ENCODE data around the gene CAGE1. TPM values are rescaled to one million over a fixed set of nuclear protein-coding genes. Genes with fewer than 3 reads are reported as not detected.

Gene CAGE1
- total RNA-seq, 1 donor from 2014 or later: 0.07 TPM

DNA sequence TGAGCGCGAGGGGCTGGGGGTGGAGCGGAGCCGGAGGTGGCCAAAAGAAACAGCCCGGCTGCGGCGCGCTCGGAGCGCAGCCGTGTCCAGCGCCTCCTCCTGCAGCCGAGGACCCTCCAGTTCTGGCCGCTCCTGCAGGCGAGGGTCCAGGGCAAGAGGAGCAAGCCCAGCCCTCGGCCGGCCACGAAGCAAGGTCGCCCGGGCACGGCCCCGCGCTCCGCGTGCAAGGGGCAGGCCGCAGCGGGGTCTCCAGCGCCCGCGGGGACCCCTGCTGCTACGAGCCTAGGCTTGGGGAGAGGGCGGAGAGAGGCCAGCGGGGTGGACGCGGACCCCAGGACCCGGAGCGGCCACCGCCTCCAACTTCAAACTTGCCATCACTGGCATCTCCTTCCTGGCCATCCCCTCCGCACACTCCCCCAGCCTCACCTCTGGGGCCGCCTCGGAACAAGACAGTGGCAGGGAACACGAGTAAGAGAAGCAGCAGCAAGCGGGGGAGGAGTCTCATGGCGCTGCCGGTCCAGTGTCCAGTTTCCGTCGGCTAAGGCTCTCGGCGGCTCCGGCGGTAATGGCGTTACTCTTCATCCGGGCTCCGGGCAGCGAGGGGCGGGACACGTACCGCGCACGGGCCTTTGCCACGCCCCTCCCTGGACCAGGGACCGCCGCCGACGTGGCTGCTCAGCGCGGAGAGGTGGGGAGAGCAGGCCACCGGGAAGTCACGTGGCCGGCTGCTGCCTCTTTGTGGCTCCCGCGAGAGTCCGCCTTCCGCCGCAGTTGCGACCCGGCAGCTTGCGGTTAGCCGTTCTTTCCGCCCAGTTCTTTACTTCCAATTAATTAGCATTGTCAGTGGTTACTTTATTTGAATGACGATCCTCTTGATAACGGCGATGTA is 76.7 kb downstream of the CAGE1 start, which contains the start of gene SSR1:
TSS of gene SSR1 (minus strand) at position 584 of the 889 bp plus-strand sequence. CDS start at position 505, 79 bp downstream.
- intact Hi-C loops (cut with micrococcal nuclease): loop anchor here (1.0 to 5.0 kb wide), 7 partner anchors 11 to 751 kb away; partner anchors contain the start of genes BLOC1S5, CAGE1, RIOK1 and SNRNP48
- CTCF ChIA-PET: no interaction called here
- POLR2A ChIA-PET: interaction anchor here (0.6 to 6.9 kb wide), 10 partner anchors 11 to 279 kb away, joined by 3 to 75 read pairs (median 4); partner anchors contain the start of genes CAGE1, RIOK1 and SNRNP48
- Mint-ChIP-seq H3K9me3 (no peaks in the 10 kb centered on the region), H3K4me3 (peak within 1 kb of the TSS; percentile 94), H3K27me3 (no peaks in the 10 kb centered on the region), H3K36me3 (ENCODE audit: low read depth) (peaks cover 32% of the 10 kb centered on the region), H3K27ac (peak within 1 kb of the TSS; percentile 84), H3K4me1 (peaks cover 39% of the 10 kb centered on the region)
- peak; percentile 98 for ATAC-seq (ENCODE audit: low read depth)
- peak; percentile 94 for DNase-seq
- TF ChIP-seq, protein P1, sequence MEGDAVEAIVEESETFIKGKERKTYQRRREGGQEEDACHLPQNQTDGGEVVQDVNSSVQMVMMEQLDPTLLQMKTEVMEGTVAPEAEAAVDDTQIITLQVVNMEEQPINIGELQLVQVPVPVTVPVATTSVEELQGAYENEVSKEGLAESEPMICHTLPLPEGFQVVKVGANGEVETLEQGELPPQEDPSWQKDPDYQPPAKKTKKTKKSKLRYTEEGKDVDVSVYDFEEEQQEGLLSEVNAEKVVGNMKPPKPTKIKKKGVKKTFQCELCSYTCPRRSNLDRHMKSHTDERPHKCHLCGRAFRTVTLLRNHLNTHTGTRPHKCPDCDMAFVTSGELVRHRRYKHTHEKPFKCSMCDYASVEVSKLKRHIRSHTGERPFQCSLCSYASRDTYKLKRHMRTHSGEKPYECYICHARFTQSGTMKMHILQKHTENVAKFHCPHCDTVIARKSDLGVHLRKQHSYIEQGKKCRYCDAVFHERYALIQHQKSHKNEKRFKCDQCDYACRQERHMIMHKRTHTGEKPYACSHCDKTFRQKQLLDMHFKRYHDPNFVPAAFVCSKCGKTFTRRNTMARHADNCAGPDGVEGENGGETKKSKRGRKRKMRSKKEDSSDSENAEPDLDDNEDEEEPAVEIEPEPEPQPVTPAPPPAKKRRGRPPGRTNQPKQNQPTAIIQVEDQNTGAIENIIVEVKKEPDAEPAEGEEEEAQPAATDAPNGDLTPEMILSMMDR (IDR thresholded peaks at IDR 0.05): no peak

DNA sequence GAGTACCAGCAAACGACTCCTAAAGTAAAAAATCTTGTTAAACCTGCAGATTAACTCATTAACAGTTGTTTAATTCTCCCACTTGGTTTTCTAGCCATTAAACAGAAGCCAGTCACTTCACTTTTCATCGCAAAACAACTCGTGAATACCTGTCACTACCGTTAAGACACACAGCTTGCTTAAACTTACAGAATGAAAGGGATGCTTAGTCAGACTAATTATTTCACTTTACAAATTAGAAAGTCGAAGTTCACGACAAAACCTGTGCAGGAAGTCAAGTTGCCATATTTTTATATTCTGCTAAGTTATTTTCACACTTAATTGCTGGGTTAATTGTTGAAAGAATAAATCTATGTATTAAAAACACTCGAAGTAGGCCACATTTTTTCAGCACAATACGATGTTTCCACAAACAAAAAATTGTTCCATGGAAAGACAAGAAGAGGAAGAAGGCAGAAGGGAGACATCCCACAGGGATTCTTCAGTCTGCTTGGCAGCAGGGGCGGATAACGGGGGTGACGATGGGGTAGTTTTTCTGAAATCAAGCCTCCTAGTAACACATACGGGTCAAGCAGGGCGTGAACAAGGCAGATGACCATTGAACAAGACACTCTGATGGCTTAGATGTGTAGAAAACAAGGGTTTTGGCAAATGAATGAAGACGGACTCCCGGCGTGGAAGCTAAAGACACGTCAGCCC is 77.5 kb downstream of the CAGE1 start:
- peaks cover 43% of the 10 kb centered on the region for H3K4me1 Mint-ChIP-seq
- ChIA-PET POLR2A (interaction anchor here (0.6 to 6.9 kb wide), 7 partner anchors 12 to 280 kb away, joined by 3 to 75 read pairs (median 3); partner anchors contain the start of genes CAGE1, RIOK1 and SNRNP48), CTCF (no interaction called here)
- ATAC-seq (ENCODE audit: low read depth) (no peak), DNase-seq (no peak)
- H3K27ac Mint-ChIP-seq: peak overlapping the region; percentile 76
- H3K36me3 Mint-ChIP-seq (ENCODE audit: low read depth): peaks cover 39% of the 10 kb centered on the region
- intact Hi-C loops (cut with micrococcal nuclease): loop anchor here (1.0 to 5.0 kb wide), 3 partner anchors 12 to 255 kb away; no protein-coding TSS in a partner anchor
- no peaks in the 10 kb centered on the region for H3K9me3 Mint-ChIP-seq
- TF ChIP-seq, protein P1 (IDR thresholded peaks at IDR 0.05): no peak
- H3K4me3 Mint-ChIP-seq: peak overlapping the region; percentile 94
- H3K27me3 Mint-ChIP-seq: no peaks in the 10 kb centered on the region

DNA sequence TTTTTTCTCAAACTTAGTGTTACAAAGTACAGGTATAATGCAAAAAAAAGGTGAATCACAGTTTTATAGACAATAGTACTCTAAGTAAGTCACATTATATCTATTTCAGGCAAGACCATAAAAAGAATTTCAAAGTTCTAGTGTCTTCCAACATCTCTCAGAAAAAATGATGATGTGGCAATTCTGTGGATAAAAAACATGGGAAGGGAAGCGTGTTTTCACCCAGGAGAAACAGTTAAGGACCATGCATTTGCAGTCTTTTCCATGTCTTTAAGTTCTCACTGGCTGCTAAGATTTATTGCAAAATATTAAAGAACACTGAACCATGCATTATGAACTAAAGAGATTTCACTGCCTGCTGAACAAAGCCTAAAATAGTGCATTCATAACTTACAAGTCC is 78.4 kb downstream of the CAGE1 start:
- Mint-ChIP-seq H3K4me3 (peak overlapping the region; percentile 59), H3K27ac (no peak overlapping the region), H3K27me3 (no peaks in the 10 kb centered on the region), H3K36me3 (ENCODE audit: low read depth) (peaks cover 44% of the 10 kb centered on the region), H3K4me1 (peaks cover 48% of the 10 kb centered on the region), H3K9me3 (no peaks in the 10 kb centered on the region)
- TF ChIP-seq, protein P1 (IDR thresholded peaks at IDR 0.05): no peak
- ATAC-seq (ENCODE audit: low read depth) (no peak), DNase-seq (no peak)
- CTCF ChIA-PET: no interaction called here
- POLR2A ChIA-PET: interaction anchor here (6.9 kb wide), 1 partner anchor 78 kb away, joined by 75 read pairs; the partner anchor contains the start of genes CAGE1 and RIOK1
- intact Hi-C loops (cut with micrococcal nuclease): loop anchor here (5.0 kb wide), 1 partner anchor 254 kb away; no protein-coding TSS in a partner anchor

DNA sequence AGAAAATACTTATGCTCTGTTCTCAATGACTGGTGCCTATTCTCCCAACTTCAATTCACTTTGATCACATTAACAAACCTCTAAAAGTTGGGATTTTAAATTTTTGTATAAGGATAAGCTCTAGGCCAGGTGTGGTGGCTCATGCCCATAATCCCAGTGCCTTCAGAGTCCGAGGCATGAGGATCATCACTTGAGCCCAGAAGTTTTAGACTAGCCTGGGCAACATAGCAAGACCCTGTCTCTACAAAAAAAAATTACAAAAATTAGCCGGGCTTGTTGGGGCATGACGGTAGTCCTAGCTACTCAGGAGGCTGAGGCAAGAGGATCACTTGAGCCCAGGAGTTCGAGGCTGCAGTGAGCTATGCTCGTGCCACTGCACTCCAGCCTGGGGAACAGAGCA is 80.5 kb downstream of the CAGE1 start:
- ChIA-PET POLR2A (no interaction called here), CTCF (no interaction called here)
- TF ChIP-seq, protein P1 (IDR thresholded peaks at IDR 0.05): no peak
- Mint-ChIP-seq H3K27ac (no peak overlapping the region), H3K4me3 (no peak overlapping the region), H3K4me1 (peaks cover 57% of the 10 kb centered on the region), H3K27me3 (no peaks in the 10 kb centered on the region), H3K9me3 (no peaks in the 10 kb centered on the region), H3K36me3 (ENCODE audit: low read depth) (peaks cover 63% of the 10 kb centered on the region)
- DNase-seq: no peak
- no peak for ATAC-seq (ENCODE audit: low read depth)
- intact Hi-C loops (cut with micrococcal nuclease): no loop called here
